HEK293 (cell line): ENCODE measurements around the gene M1AP.

Source experiments
- CTCF ChIA-PET: fragments of 350-600 bp; formaldehyde crosslinking; extraction: SDS; loops from one replicate; lab custom pipeline; 2021; ENCODE audit warnings: antibody characterized with exemption; lab: Yijun Ruan, JAX
- POLR2A ChIA-PET: fragments of 300-600 bp; formaldehyde crosslinking; extraction: SDS; loops from one replicate; lab custom pipeline; 2020; ENCODE audit warnings: antibody characterized with exemption, inconsistent platforms; lab: Yijun Ruan, JAX
- H3K27ac ChIP-seq: fragments of 200-500 bp; sonication (Bioruptor generic); 2 replicates; pipeline ENCODE4 v1.5.1; 2014; ENCODE audit warnings: low read depth, low read length, control low read depth, inconsistent platforms; ENCODE audit errors: extremely low read depth
- H3K36me3 ChIP-seq, 2 experiments: fragments of 200-500 bp in 1 of 2; sonication (Bioruptor generic) in 1 of 2; 1 replicate in 1 of 2; 2 replicates in 1 of 2; pipeline ENCODE4 v1.5.1; 2014 to 2017; ENCODE audit warnings: inconsistent platforms in 2 of 2, low read length in 2 of 2; ENCODE audit not compliant: control insufficient read depth in 2 of 2, insufficient read depth in 1 of 2
- H3K4me1 ChIP-seq: fragments of 200-500 bp; sonication (Bioruptor generic); 2 replicates; pipeline ENCODE4 v1.5.1; 2014; ENCODE audit warnings: mild to moderate bottlenecking, low read length, inconsistent platforms; ENCODE audit not compliant: control insufficient read depth, insufficient read depth
- H3K4me3 ChIP-seq: 2 replicates; pipeline ENCODE4 v1.5.1; 2011; ENCODE audit warnings: low read depth, mild to moderate bottlenecking, control low read depth, low read length, moderate library complexity
- H3K9me3 ChIP-seq: fragments of 200-500 bp; sonication (Bioruptor generic); 2 replicates; pipeline ENCODE4 v1.5.1; 2014; ENCODE audit warnings: low read depth, low read length, inconsistent platforms; ENCODE audit not compliant: control insufficient read depth, insufficient read depth
- GFI1B ChIP-seq: fragments of 450-650 bp; formaldehyde crosslinking; IDR thresholded peaks from 2 replicates; pipeline ENCODE4 v1.5.1; 2016; ENCODE audit warnings: missing biosample characterization, missing genetic modification characterization
- GLIS1 ChIP-seq: fragments of 450-650 bp; formaldehyde crosslinking; IDR thresholded peaks from 2 replicates; pipeline ENCODE4 v1.5.1; 2016; ENCODE audit warnings: missing biosample characterization, missing genetic modification characterization
- GLIS2 ChIP-seq: fragments of 450-650 bp; formaldehyde crosslinking; IDR thresholded peaks from 2 replicates; pipeline ENCODE4 v1.5.1; 2016; ENCODE audit warnings: missing biosample characterization, missing genetic modification characterization
- KLF1 ChIP-seq: fragments of 450-650 bp; formaldehyde crosslinking; IDR thresholded peaks from 2 replicates; pipeline ENCODE4 v1.5.1; 2016; ENCODE audit warnings: missing biosample characterization, missing genetic modification characterization
- KLF9 ChIP-seq: fragments of 450-650 bp; formaldehyde crosslinking; IDR thresholded peaks from 2 replicates; pipeline ENCODE4 v1.5.1; 2016; ENCODE audit warnings: missing biosample characterization, missing genetic modification characterization, low read depth
- YY1 ChIP-seq: fragments of 450-650 bp; formaldehyde crosslinking; IDR thresholded peaks from 2 replicates; pipeline ENCODE4 v1.5.1; 2018; ENCODE audit warnings: missing biosample characterization, missing genetic modification characterization
- ZBTB20 ChIP-seq: fragments of 450-650 bp; formaldehyde crosslinking; IDR thresholded peaks from 2 replicates; pipeline ENCODE4 v1.5.1; 2016; ENCODE audit warnings: missing biosample characterization, missing genetic modification characterization
- ZBTB44 ChIP-seq: fragments of 450-650 bp; IDR thresholded peaks from 2 replicates; pipeline ENCODE4 v1.5.1; 2018; ENCODE audit warnings: missing biosample characterization, mild to moderate bottlenecking, missing genetic modification characterization
- ZNF112 ChIP-seq: fragments of 450-650 bp; formaldehyde crosslinking; IDR thresholded peaks from 2 replicates; pipeline ENCODE4 v1.5.0; 2017; ENCODE audit warnings: missing biosample characterization, missing genetic modification characterization
- ZNF114 ChIP-seq: fragments of 450-650 bp; formaldehyde crosslinking; IDR thresholded peaks from 2 replicates; pipeline ENCODE4 v1.5.0; 2017; ENCODE audit warnings: missing biosample characterization, missing genetic modification characterization
- ZNF155 ChIP-seq: fragments of 450-650 bp; formaldehyde crosslinking; IDR thresholded peaks from 2 replicates; pipeline ENCODE4 v1.5.1; 2016; ENCODE audit warnings: missing biosample characterization, missing genetic modification characterization
- ZNF391 ChIP-seq: fragments of 450-650 bp; formaldehyde crosslinking; IDR thresholded peaks from 2 replicates; pipeline ENCODE4 v1.5.1; 2016; ENCODE audit warnings: low read depth, missing biosample characterization, missing genetic modification characterization, borderline replicate concordance
- ZNF404 ChIP-seq: fragments of 450-650 bp; formaldehyde crosslinking; IDR thresholded peaks from 2 replicates; pipeline ENCODE4 v1.5.1; 2017; ENCODE audit warnings: missing biosample characterization, missing genetic modification characterization
- ZNF510 ChIP-seq: fragments of 450-650 bp; formaldehyde crosslinking; IDR thresholded peaks from 2 replicates; pipeline ENCODE4 v1.5.1; 2018; ENCODE audit warnings: mild to moderate bottlenecking, missing genetic modification characterization, missing biosample characterization; ENCODE audit not compliant: insufficient replicate concordance
- ZNF529 ChIP-seq: fragments of 450-650 bp; formaldehyde crosslinking; IDR thresholded peaks from 2 replicates; pipeline ENCODE4 v1.5.1; 2017; ENCODE audit warnings: missing genetic modification characterization, missing biosample characterization; ENCODE audit not compliant: insufficient replicate concordance
- ZNF530 ChIP-seq: fragments of 450-650 bp; formaldehyde crosslinking; IDR thresholded peaks from 2 replicates; pipeline ENCODE4 v1.5.1; 2016; ENCODE audit warnings: low read depth, missing biosample characterization, missing genetic modification characterization
- ZNF555 ChIP-seq: fragments of 450-650 bp; formaldehyde crosslinking; conservative IDR thresholded peaks from 2 replicates; pipeline ENCODE4 v1.5.1; 2017; ENCODE audit warnings: missing biosample characterization, mild to moderate bottlenecking, missing genetic modification characterization, inconsistent platforms
- ZNF660 ChIP-seq: fragments of 450-650 bp; IDR thresholded peaks from 2 replicates; pipeline ENCODE4 v1.5.1; 2018; ENCODE audit warnings: missing biosample characterization, mild to moderate bottlenecking, missing genetic modification characterization
- ZNF776 ChIP-seq: fragments of 450-650 bp; formaldehyde crosslinking; IDR thresholded peaks from 2 replicates; pipeline ENCODE4 v1.5.0; 2017; ENCODE audit warnings: missing biosample characterization, missing genetic modification characterization, borderline replicate concordance
- ZNF837 ChIP-seq: fragments of 450-650 bp; formaldehyde crosslinking; IDR thresholded peaks from 2 replicates; pipeline ENCODE4 v1.5.1; 2016; ENCODE audit warnings: missing biosample characterization, missing genetic modification characterization
- ZSCAN30 ChIP-seq: fragments of 450-650 bp; IDR thresholded peaks from 2 replicates; pipeline ENCODE4 v1.5.1; 2018; ENCODE audit warnings: missing biosample characterization, mild to moderate bottlenecking, missing genetic modification characterization, moderate library complexity
- TF ChIP-seq, protein P1 (sequence below): fragments of 450-650 bp; formaldehyde crosslinking; IDR thresholded peaks from 2 replicates; pipeline ENCODE4 v1.5.1; 2016; ENCODE audit warnings: missing biosample characterization, missing genetic modification characterization
- TF ChIP-seq, protein P2 (sequence below): fragments of 450-650 bp; formaldehyde crosslinking; IDR thresholded peaks from 2 replicates; pipeline ENCODE4 v1.5.1; 2016; ENCODE audit warnings: missing biosample characterization, missing genetic modification characterization
- TF ChIP-seq, protein P3 (sequence below): fragments of 450-650 bp; formaldehyde crosslinking; IDR thresholded peaks from 2 replicates; pipeline ENCODE4 v1.5.1; 2017; ENCODE audit warnings: missing biosample characterization, missing genetic modification characterization

The M1AP gene

DNA sequence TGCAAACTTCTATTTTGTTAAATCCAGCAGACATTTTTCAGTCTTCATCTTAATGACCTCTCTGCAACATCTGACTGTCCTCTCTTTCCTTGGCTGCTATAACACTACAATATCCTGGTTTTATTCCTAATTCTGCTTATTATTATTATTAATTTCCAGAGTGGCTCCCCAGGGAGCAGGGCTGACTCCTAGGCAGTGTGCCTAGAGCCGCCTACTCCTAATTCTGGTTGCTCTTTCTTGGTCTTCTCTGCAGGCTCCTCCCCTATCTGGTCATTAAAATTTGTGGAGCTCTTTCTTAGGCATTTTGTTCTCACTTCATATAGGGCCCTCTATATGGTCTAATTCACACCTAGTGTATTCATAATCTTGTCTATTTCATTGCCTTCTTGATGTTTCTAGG lies 105.2 kb downstream of the M1AP start:
- POLR2A ChIA-PET = interaction anchor here (0.6 kb wide), 1 partner anchor 18 kb away, joined by 3 read pairs; no protein-coding TSS in a partner anchor
- H3K36me3 ChIP-seq = no peaks in the 10 kb centered on the region
- CTCF ChIA-PET = interaction anchor here (0.7 to 2.0 kb wide), 2 partner anchors 12 to 48 kb away, joined by 8 to 10 read pairs; no protein-coding TSS in a partner anchor
- H3K4me1 ChIP-seq = no peaks in the 10 kb centered on the region
- no peak overlapping the region for H3K27ac ChIP-seq
- H3K9me3 ChIP-seq = no peaks in the 10 kb centered on the region
- no peak for TF ChIP-seq ZNF155 (tag by site-specific recombination)
- no peak for TF ChIP-seq ZNF510 (tag by site-specific recombination)
- no peak for TF ChIP-seq ZBTB44 (tag by site-specific recombination)
- no peak for TF ChIP-seq ZNF112 (tag by site-specific recombination)
- no peak for TF ChIP-seq ZBTB20 (tag by site-specific recombination)
- TF ChIP-seq GLIS1 (tag by site-specific recombination) = no peak
- TF ChIP-seq, protein P1, sequence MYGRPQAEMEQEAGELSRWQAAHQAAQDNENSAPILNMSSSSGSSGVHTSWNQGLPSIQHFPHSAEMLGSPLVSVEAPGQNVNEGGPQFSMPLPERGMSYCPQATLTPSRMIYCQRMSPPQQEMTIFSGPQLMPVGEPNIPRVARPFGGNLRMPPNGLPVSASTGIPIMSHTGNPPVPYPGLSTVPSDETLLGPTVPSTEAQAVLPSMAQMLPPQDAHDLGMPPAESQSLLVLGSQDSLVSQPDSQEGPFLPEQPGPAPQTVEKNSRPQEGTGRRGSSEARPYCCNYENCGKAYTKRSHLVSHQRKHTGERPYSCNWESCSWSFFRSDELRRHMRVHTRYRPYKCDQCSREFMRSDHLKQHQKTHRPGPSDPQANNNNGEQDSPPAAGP (tag by site-specific recombination) = no peak
- TF ChIP-seq ZSCAN30 (tag by site-specific recombination) = no peak
- H3K4me3 ChIP-seq = no peak overlapping the region

GRCh38 chr2:74540291-74540690 lies 107.8 kb downstream of the M1AP start:
- Histone ChIP-seq H3K4me1 (no peaks in the 10 kb centered on the region), H3K27ac (no peak overlapping the region), H3K36me3 (no peaks in the 10 kb centered on the region), H3K4me3 (no peak overlapping the region), H3K9me3 (no peaks in the 10 kb centered on the region)
- CTCF ChIA-PET = no interaction called here
- TF ChIP-seq ZNF530 (tag by site-specific recombination) (no peak), ZNF391 (tag by site-specific recombination) (no peak), GLIS2 (tag by site-specific recombination) (no peak), KLF1 (tag by site-specific recombination) (no peak), YY1 (tag by site-specific recombination) (no peak), ZNF555 (tag by site-specific recombination) (no peak), GFI1B (tag by site-specific recombination) (no peak), KLF9 (tag by site-specific recombination) (no peak), ZNF404 (tag by site-specific recombination) (no peak), ZNF114 (tag by site-specific recombination) (no peak), ZNF660 (tag by site-specific recombination) (no peak), ZNF837 (no peak), ZNF529 (tag by site-specific recombination) (no peak), ZNF776 (tag by site-specific recombination) (no peak)
- TF ChIP-seq, protein P2, sequence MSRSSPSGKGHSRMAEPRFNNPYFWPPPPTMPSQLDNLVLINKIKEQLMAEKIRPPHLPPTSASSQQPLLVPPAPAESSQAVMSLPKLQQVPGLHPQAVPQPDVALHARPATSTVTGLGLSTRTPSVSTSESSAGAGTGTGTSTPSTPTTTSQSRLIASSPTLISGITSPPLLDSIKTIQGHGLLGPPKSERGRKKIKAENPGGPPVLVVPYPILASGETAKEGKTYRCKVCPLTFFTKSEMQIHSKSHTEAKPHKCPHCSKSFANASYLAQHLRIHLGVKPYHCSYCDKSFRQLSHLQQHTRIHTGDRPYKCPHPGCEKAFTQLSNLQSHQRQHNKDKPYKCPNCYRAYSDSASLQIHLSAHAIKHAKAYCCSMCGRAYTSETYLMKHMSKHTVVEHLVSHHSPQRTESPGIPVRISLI = no peak
- TF ChIP-seq, protein P3, sequence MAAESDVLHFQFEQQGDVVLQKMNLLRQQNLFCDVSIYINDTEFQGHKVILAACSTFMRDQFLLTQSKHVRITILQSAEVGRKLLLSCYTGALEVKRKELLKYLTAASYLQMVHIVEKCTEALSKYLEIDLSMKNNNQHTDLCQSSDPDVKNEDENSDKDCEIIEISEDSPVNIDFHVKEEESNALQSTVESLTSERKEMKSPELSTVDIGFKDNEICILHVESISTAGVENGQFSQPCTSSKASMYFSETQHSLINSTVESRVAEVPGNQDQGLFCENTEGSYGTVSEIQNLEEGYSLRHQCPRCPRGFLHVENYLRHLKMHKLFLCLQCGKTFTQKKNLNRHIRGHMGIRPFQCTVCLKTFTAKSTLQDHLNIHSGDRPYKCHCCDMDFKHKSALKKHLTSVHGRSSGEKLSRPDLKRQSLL (tag by site-specific recombination) = no peak
- POLR2A ChIA-PET = interaction anchor here (1.2 kb wide), 1 partner anchor 11 kb away, joined by 8 read pairs; the partner anchor contains the start of genes AUP1 and HTRA2
